Measurements from ENCODE around the gene SSC4D. TPM values are rescaled to one million over a fixed set of nuclear protein-coding genes. Genes with fewer than 3 reads are reported as not detected.

Gene SSC4D
- total RNA-seq, 1 donor from 2014 or later, result 6.0 TPM

DNA sequence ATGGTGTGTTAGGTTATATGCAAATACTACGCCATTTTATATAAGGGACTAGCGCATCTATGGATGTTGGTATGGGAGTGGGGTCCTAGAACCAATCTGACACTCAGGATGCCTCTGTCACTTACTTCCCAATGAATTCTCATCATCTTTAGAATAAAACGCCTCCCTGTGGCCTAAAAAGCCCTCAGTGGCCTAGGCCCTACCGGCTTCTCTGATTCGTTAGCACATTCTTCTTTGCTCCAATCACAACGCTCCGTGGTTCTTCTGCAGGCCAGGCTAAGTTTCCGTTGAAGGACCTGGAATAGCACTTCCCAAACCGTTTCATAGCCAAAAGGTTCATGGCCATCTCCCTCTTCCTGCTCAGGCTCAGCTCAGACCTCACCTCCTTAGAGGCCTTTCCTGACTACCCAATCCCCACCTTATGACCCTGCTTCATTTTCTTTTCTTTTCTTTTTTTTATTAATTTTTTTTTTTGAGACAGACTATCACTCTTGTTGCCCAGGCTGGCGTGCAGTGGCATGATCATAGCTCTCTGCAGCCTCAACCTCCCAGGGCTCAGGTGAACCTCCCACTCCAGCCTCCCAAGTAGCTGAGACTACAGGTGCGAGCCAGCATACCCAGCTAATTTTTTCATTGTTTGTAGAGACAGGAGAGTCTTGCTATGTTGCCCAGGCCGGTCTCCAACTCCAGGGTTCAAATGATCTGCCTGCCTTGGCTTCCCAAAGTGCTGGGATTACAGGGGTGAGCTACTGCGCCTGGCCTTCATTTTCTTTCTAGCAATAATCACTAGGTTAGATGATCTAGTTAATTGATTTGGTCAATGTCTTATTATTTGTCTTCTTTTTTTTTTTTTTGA is 26.2 kb downstream of the SSC4D start:
- no peak for DNase-seq (ENCODE audit: low read depth)

DNA sequence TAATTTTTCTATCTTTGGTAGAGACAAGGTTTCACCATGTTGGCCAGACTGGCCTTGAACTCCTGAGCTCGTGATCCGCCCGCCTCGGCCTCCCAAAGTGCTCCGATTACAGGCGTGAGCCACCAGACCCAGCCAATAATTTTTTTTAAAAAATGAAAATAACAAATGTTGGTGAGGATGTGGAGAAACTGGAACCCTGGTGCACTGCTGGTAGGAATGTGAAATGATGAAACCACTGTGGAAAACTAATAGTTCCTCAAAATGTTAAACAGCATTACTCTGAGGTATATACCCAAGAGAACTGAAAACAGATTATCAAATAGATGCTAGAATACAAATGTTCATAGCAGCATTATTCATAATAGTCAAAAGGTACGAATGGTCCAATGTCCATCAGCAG is 27.7 kb downstream of the SSC4D start:
- H3K4me2 ChIP-seq (ENCODE audit: low read length), result no peak overlapping the region
- no peaks in the 10 kb centered on the region for H3K27me3 ChIP-seq (ENCODE audit: insufficient read depth, low read length)
- no peaks in the 10 kb centered on the region for H3K36me3 ChIP-seq (ENCODE audit: insufficient read depth, low read length)
- H3K4me3 ChIP-seq (ENCODE audit: insufficient read depth, low read depth, low read length), result no peak overlapping the region
- no peaks in the 10 kb centered on the region for H3K9me3 ChIP-seq (ENCODE audit: insufficient read depth, low read depth, low read length)
- H3K79me2 ChIP-seq (ENCODE audit: insufficient read depth, low read length), result no peaks in the 10 kb centered on the region
- H3K36me3 Mint-ChIP-seq (ENCODE audit: low read depth, unreplicated experiment), result no peaks in the 10 kb centered on the region
- H3K4me3 Mint-ChIP-seq (ENCODE audit: unreplicated experiment), result no peak overlapping the region
- no peak for FAIRE-seq
- H4K20me1 ChIP-seq (ENCODE audit: insufficient read depth, low read length), result no peaks in the 10 kb centered on the region
- TF ChIP-seq, protein P1, sequence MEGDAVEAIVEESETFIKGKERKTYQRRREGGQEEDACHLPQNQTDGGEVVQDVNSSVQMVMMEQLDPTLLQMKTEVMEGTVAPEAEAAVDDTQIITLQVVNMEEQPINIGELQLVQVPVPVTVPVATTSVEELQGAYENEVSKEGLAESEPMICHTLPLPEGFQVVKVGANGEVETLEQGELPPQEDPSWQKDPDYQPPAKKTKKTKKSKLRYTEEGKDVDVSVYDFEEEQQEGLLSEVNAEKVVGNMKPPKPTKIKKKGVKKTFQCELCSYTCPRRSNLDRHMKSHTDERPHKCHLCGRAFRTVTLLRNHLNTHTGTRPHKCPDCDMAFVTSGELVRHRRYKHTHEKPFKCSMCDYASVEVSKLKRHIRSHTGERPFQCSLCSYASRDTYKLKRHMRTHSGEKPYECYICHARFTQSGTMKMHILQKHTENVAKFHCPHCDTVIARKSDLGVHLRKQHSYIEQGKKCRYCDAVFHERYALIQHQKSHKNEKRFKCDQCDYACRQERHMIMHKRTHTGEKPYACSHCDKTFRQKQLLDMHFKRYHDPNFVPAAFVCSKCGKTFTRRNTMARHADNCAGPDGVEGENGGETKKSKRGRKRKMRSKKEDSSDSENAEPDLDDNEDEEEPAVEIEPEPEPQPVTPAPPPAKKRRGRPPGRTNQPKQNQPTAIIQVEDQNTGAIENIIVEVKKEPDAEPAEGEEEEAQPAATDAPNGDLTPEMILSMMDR (IDR thresholded peaks at IDR 0.05; ENCODE audit: insufficient read depth, low read depth, low read length), result no peak
- no peak for TF ChIP-seq EZH2 (IDR thresholded peaks at IDR 0.05; ENCODE audit: insufficient read depth, low read length)
- H3K27ac ChIP-seq (ENCODE audit: low read depth, low read length), result no peak overlapping the region
- peaks cover 13% of the 10 kb centered on the region for H3K4me1 Mint-ChIP-seq (ENCODE audit: low read depth, unreplicated experiment)
- H3K4me1 ChIP-seq (ENCODE audit: insufficient read depth, low read length), result peaks cover 22% of the 10 kb centered on the region
- no peaks in the 10 kb centered on the region for H3K9me3 Mint-ChIP-seq (ENCODE audit: unreplicated experiment)
- DNase-seq (ENCODE audit: low read depth), result no peak
- H2AFZ ChIP-seq (ENCODE audit: low read depth, low read length), result no peak overlapping the region
- no peaks in the 10 kb centered on the region for H3K27me3 Mint-ChIP-seq (ENCODE audit: low read depth, unreplicated experiment)
- H3K9ac ChIP-seq (ENCODE audit: low read length), result no peak overlapping the region
- H3K27ac Mint-ChIP-seq (ENCODE audit: unreplicated experiment), result no peak overlapping the region

More for the DNA sequence above, 26.2 kb downstream of the SSC4D start:
- no peak overlapping the region for H3K27ac ChIP-seq (ENCODE audit: low read depth, low read length)
- peaks cover 6% of the 10 kb centered on the region for H3K4me1 Mint-ChIP-seq (ENCODE audit: low read depth, unreplicated experiment)
- no peaks in the 10 kb centered on the region for H3K36me3 ChIP-seq (ENCODE audit: insufficient read depth, low read length)
- H3K27me3 Mint-ChIP-seq (ENCODE audit: low read depth, unreplicated experiment), result no peaks in the 10 kb centered on the region
- no peak overlapping the region for H3K4me3 ChIP-seq (ENCODE audit: insufficient read depth, low read depth, low read length)
- H4K20me1 ChIP-seq (ENCODE audit: insufficient read depth, low read length), result no peaks in the 10 kb centered on the region
- peaks cover 2% of the 10 kb centered on the region for H3K36me3 Mint-ChIP-seq (ENCODE audit: low read depth, unreplicated experiment)
- no peaks in the 10 kb centered on the region for H3K79me2 ChIP-seq (ENCODE audit: insufficient read depth, low read length)
- no peak overlapping the region for H3K9ac ChIP-seq (ENCODE audit: low read length)
- H3K27ac Mint-ChIP-seq (ENCODE audit: unreplicated experiment), result no peak overlapping the region
- H3K4me1 ChIP-seq (ENCODE audit: insufficient read depth, low read length), result peaks cover 11% of the 10 kb centered on the region
- no peaks in the 10 kb centered on the region for H3K27me3 ChIP-seq (ENCODE audit: insufficient read depth, low read length)
- FAIRE-seq, result no peak
- no peaks in the 10 kb centered on the region for H3K9me3 Mint-ChIP-seq (ENCODE audit: unreplicated experiment)
- H3K4me3 Mint-ChIP-seq (ENCODE audit: unreplicated experiment), result no peak overlapping the region
- no peak overlapping the region for H3K4me2 ChIP-seq (ENCODE audit: low read length)
- H2AFZ ChIP-seq (ENCODE audit: low read depth, low read length), result no peak overlapping the region
- no peak for TF ChIP-seq EZH2 (IDR thresholded peaks at IDR 0.05; ENCODE audit: insufficient read depth, low read length)
- TF ChIP-seq, protein P1 (IDR thresholded peaks at IDR 0.05; ENCODE audit: insufficient read depth, low read depth, low read length), result no peak
- H3K9me3 ChIP-seq (ENCODE audit: insufficient read depth, low read depth, low read length), result no peaks in the 10 kb centered on the region

DNA sequence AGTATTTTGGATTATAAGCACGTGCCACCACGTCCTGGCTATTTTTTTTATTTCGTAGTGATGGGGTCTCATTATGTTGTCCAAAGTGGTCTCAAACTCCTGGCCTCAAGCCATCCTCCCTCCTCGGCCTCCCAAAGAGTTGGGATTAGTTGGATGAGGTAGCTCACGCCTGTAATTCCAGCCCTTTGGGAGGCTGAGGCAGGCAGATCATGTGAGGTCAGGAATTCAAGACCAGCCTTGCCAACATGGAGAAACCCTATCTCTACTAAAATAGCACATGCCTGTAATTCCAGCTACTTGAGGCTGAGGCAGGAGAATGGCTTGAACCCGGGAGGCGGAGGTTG is 28.9 kb downstream of the SSC4D start:
- Histone ChIP-seq H3K9ac (ENCODE audit: low read length) (peak overlapping the region; percentile 79), H3K27ac (ENCODE audit: low read depth, low read length) (peak overlapping the region; percentile 89), H3K27me3 (ENCODE audit: insufficient read depth, low read length) (no peaks in the 10 kb centered on the region), H4K20me1 (ENCODE audit: insufficient read depth, low read length) (no peaks in the 10 kb centered on the region), H3K4me2 (ENCODE audit: low read length) (peak overlapping the region; percentile 69), H2AFZ (ENCODE audit: low read depth, low read length) (peak overlapping the region; percentile 56), H3K79me2 (ENCODE audit: insufficient read depth, low read length) (no peaks in the 10 kb centered on the region), H3K36me3 (ENCODE audit: insufficient read depth, low read length) (no peaks in the 10 kb centered on the region), H3K4me1 (ENCODE audit: insufficient read depth, low read length) (peaks cover 22% of the 10 kb centered on the region), H3K4me3 (ENCODE audit: insufficient read depth, low read depth, low read length) (no peak overlapping the region), H3K9me3 (ENCODE audit: insufficient read depth, low read depth, low read length) (no peaks in the 10 kb centered on the region)
- H3K36me3 Mint-ChIP-seq (ENCODE audit: low read depth, unreplicated experiment), result no peaks in the 10 kb centered on the region
- H3K27me3 Mint-ChIP-seq (ENCODE audit: low read depth, unreplicated experiment), result no peaks in the 10 kb centered on the region
- FAIRE-seq (no peak), DNase-seq (ENCODE audit: low read depth) (no peak)
- H3K4me3 Mint-ChIP-seq (ENCODE audit: unreplicated experiment), result peak overlapping the region; percentile 70
- peaks cover 13% of the 10 kb centered on the region for H3K4me1 Mint-ChIP-seq (ENCODE audit: low read depth, unreplicated experiment)
- H3K9me3 Mint-ChIP-seq (ENCODE audit: unreplicated experiment), result no peaks in the 10 kb centered on the region
- no peak for TF ChIP-seq EZH2 (IDR thresholded peaks at IDR 0.05; ENCODE audit: insufficient read depth, low read length)
- TF ChIP-seq, protein P1 (IDR thresholded peaks at IDR 0.05; ENCODE audit: insufficient read depth, low read depth, low read length), result no peak
- peak overlapping the region; percentile 99 for H3K27ac Mint-ChIP-seq (ENCODE audit: unreplicated experiment)
